Measurements from ENCODE around the gene NSL1.

Gene NSL1

DNA sequence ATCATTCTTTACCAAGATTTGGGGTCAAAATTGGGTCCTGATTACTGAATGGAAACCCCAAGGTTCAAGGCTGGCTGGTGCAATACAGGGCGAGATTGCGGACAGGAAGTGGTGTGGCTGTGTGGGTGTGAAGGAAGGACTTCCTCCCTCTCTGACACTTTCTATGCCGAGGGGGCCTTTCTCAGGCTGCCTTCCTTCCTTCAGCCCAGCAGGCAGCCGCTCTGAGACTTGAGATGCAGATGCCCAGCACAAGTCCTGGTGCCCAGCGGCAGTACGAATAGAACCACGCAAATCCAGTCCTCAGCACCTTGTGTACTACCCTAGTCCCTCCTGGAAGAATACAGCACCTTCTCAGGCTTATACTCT is 108.2 kb downstream of the NSL1 start:
- DNase-seq, result no peak

DNA sequence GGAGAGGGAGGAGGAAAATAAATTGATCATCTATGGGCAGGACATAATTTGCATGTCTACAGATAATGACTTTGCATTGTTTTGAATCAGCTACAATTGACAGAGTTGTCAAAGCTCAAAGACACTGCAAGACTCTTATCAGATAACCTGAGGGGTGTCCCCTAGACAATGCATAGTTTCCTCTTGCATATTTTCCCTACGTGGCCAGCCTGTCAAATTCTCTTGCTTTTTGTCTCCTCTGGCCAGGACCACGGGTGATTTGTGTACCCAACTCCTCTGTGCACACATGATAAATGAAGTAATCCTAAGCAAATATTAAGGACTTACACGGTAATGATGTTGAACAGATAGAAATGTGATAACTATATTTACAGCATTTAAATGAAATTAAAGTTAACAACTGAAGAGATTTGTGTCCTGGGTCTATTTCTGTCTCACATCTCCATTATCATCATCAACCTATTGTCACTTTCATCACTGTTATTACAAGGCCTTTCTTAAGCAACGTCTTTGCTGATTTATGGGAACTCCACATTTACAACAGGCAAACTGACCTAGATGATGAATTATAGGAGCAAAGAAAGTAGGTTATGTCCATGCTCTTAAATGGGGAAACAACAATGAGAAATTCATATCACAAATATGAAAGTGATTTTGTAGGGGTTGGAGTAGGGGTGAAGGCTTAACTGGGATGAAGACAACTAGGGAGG is 110.7 kb downstream of the NSL1 start:
- DNase-seq, result no peak

DNA sequence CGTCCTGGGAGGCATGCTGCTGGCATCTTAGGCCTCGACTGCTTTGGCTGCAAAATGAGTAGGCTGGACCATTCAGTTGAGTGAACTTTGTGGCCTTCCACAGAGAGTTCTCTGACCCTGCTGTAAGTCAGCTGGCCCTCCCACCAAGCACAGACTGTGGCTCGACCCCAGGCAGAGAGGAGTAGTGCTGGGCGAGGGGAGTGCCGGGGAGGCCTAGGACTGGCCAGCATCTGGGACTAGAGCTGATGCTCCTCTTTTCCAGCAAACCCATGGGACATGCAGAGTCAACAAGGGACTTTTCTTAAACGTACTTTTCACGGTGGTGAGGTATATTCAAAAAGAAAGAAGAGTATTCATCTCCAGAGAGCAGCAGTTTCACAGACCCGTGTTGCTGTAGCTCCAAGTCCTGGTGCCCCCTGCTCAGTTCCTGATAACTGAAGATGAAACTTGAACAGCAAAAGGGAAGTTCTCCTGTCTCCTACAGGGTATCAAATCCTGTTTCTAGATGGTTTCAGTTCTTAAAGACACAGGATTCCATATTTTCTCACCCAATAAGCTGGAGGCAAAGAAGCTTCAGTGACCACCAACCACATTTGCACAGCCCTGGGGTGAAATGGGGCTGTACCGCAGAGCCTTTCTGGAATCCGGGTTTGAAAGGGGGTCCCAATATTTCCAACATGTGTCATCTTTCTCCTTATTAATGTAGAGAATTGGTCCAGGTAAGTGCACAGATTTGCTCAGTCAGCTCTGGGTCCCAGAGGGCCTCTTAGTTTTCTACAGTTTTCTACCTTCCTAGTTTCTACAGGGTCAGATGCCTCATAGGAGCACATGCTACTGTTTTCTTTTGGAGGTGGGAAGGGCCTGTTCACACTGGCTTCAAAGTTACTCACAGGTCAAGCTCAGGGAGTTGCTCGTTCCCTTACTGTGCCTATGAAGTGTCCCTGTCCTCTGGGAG is 112.8 kb downstream of the NSL1 start:
- no peak for DNase-seq

DNA sequence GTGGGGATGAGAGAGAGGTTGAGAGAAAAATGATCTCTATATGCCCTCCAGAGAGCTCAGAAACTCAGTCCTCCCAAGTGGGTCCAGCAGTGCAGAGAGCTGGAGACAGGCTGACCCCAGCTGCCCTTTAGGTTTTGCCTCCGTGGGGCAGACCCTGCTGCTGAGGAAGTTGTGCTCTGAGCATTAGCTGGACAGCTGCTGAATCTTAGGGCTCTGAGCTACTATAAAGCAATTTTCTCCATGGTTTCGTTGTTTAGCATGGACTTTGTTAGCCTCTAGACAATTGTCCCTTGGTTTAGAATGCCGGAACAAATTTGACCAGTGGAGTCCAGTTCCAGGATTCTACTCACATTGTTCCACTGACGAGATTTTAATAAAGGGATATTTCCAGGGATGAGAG is 114.0 kb downstream of the NSL1 start:
- no peak for DNase-seq

DNA sequence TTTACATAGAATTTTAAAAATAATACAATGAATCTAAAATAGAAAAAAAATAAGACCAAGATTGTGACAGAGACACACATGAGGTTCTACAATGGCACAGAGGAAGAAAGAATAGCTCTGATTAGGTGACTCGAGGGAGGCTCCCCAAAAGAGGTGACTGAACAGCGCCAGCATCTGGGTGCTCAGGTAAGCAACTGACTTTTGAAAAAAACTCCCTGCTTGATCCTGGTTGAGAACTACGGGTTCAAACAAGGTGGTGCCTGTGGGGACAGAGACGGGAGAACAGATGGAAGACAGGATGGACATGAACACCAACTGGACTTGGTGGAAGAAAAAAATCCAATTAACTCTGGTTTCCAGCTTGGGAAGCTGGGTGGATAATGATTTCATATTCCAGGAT is 114.4 kb downstream of the NSL1 start:
- DNase-seq, result no peak
